H1 (cell line): ENCODE data around the gene NXPH3. TPM values are rescaled to one million over a fixed set of nuclear protein-coding genes. Genes with fewer than 3 reads are reported as not detected.

Source experiments
- CTCF ChIA-PET: fragments of 300-600 bp; sonication (Branson Sonifier 250); formaldehyde crosslinking; loops from one replicate; lab custom pipeline; 2021; ENCODE audit not compliant: partially characterized antibody; lab: Charles Lee
- POLR2A ChIA-PET: fragments of 300-600 bp; sonication (Branson Sonifier 250); formaldehyde crosslinking; loops from one replicate; lab custom pipeline; 2021; ENCODE audit warnings: inconsistent platforms; ENCODE audit not compliant: partially characterized antibody; lab: Charles Lee
- DNase-seq, 2 experiments: peaks; one replicate each; pipeline versions ENCODE4 v3.0.0 to v3.0.0-alpha.2; 2010 to 2022; ENCODE audit warnings: low spot score in 2 of 2, low read depth in 1 of 2, mixed read lengths in 1 of 2
- FAIRE-seq: peaks from 2 replicates; lab custom pipeline; 2011; peaks lifted over from hg19 to GRCh38; lab: Jason Lieb, UNC
- H2AFZ ChIP-seq: 2 replicates; pipeline ENCODE4 v1.8.1; 2012; ENCODE audit warnings: low read length, inconsistent platforms
- H2AK5ac ChIP-seq: 2 replicates; pipeline ENCODE4 v1.6.1; 2013; ENCODE audit warnings: low read depth, low read length
- H2BK120ac ChIP-seq: replicated peaks from 2 replicates; pipeline ENCODE3; 2013; ENCODE audit warnings: low read depth, low read length, inconsistent platforms
- H2BK12ac ChIP-seq: 2 replicates; pipeline ENCODE4 v1.6.1; 2013; ENCODE audit warnings: low read depth, low read length
- H2BK15ac ChIP-seq: 2 replicates; pipeline ENCODE4 v1.6.1; 2013; ENCODE audit warnings: low read length
- H2BK20ac ChIP-seq: 2 replicates; pipeline ENCODE4 v1.6.1; 2013; ENCODE audit warnings: low read length
- H2BK5ac ChIP-seq: 2 replicates; pipeline ENCODE4 v1.6.1; 2013; ENCODE audit warnings: low read depth, low read length
- H3K14ac ChIP-seq: 2 replicates; pipeline ENCODE4 v1.6.1; 2013; ENCODE audit warnings: inconsistent platforms; ENCODE audit not compliant: insufficient read length
- H3K18ac ChIP-seq: 2 replicates; pipeline ENCODE4 v1.6.1; 2013; ENCODE audit warnings: low read length; ENCODE audit errors: extremely low read depth
- H3K23ac ChIP-seq: 2 replicates; pipeline ENCODE4 v1.6.1; 2013; ENCODE audit warnings: inconsistent platforms; ENCODE audit not compliant: insufficient read length
- H3K23me2 ChIP-seq: 2 replicates; pipeline ENCODE4 v1.6.1; 2013; ENCODE audit warnings: low read depth, low read length
- H3K27ac ChIP-seq: 2 replicates; pipeline ENCODE4 v1.6.1; 2011; ENCODE audit warnings: low read depth, low read length, inconsistent platforms
- H3K27me3 ChIP-seq, 4 experiments: replicated peaks in 1 of 4; 1 replicate in 1 of 4; 2 replicates in 3 of 4; pipeline versions ENCODE4 v1.6.1 to v1.8.1; 2011 to 2013; ENCODE audit warnings: low read length in 3 of 4, mild to moderate bottlenecking in 3 of 4, inconsistent platforms in 2 of 4, mixed read lengths in 2 of 4, moderate library complexity in 1 of 4; ENCODE audit not compliant: control insufficient read depth in 3 of 4, insufficient read depth in 3 of 4; ENCODE audit errors: extremely low read depth in 1 of 4
- H3K36me3 ChIP-seq, 4 experiments: 2 replicates each; pipeline versions ENCODE4 v1.6.1 to v1.8.1; 2011 to 2013; ENCODE audit warnings: mild to moderate bottlenecking in 4 of 4, low read length in 3 of 4, moderate library complexity in 2 of 4, control low read depth in 1 of 4, inconsistent platforms in 1 of 4; ENCODE audit not compliant: insufficient read depth in 4 of 4, control insufficient read depth in 2 of 4
- H3K4ac ChIP-seq: replicated peaks from 2 replicates; pipeline ENCODE3; 2013; ENCODE audit warnings: low read length, low read depth, mixed read lengths, inconsistent platforms; ENCODE audit not compliant: insufficient read length
- H3K4me1 ChIP-seq, 4 experiments: replicated peaks in 1 of 4; 1 replicate in 1 of 4; 2 replicates in 3 of 4; pipeline versions ENCODE4 v1.6.1 to v1.8.1; 2011 to 2013; ENCODE audit warnings: low read length in 3 of 4, inconsistent platforms in 2 of 4, mixed read lengths in 1 of 4; ENCODE audit not compliant: insufficient read depth in 4 of 4, control insufficient read depth in 3 of 4
- H3K4me2 ChIP-seq, 2 experiments: 2 replicates each; pipeline versions ENCODE4 v1.6.1 to v1.8.1; 2011 to 2013; ENCODE audit warnings: low read depth in 2 of 2, low read length in 2 of 2, control low read depth in 1 of 2, inconsistent platforms in 1 of 2, mild to moderate bottlenecking in 1 of 2; ENCODE audit not compliant: insufficient read depth in 1 of 2
- H3K4me3 ChIP-seq, 4 experiments: fragments of 200-600, 300-600 bp in 1 of 4; sonication (generic), shearing (Covaris generic), sonication (Bioruptor Twin) in 1 of 4; 2 replicates each; pipeline versions ENCODE4 v1.5.1 to v1.8.1; 2011 to 2016; ENCODE audit warnings: low read length in 4 of 4, low read depth in 3 of 4, control low read depth in 2 of 4, inconsistent platforms in 2 of 4, mild to moderate bottlenecking in 2 of 4, mixed read lengths in 1 of 4, moderate library complexity in 1 of 4; ENCODE audit not compliant: insufficient read depth in 2 of 4; ENCODE audit errors: extremely low read depth in 1 of 4
- H3K56ac ChIP-seq: replicated peaks from 2 replicates; pipeline ENCODE3; 2013; ENCODE audit warnings: low read depth, mild to moderate bottlenecking, mixed read lengths, low read length, inconsistent platforms; ENCODE audit not compliant: insufficient read length
- H3K79me1 ChIP-seq: 2 replicates; pipeline ENCODE4 v1.6.1; 2013; ENCODE audit warnings: low read depth, low read length, control low read depth
- H3K79me2 ChIP-seq, 2 experiments: 2 replicates each; pipeline versions ENCODE4 v1.6.1 to v1.8.1; 2012 to 2013; ENCODE audit warnings: low read length in 2 of 2, mild to moderate bottlenecking in 2 of 2, inconsistent platforms in 1 of 2; ENCODE audit not compliant: insufficient read depth in 2 of 2, control insufficient read depth in 1 of 2
- H3K9ac ChIP-seq, 4 experiments: replicated peaks in 1 of 4; 1 replicate in 1 of 4; 2 replicates in 3 of 4; pipeline versions ENCODE4 v1.6.1 to v1.8.1; 2011 to 2013; ENCODE audit warnings: low read depth in 3 of 4, low read length in 3 of 4, control low read depth in 2 of 4, mild to moderate bottlenecking in 2 of 4, moderate library complexity in 2 of 4, inconsistent platforms in 1 of 4; ENCODE audit errors: extremely low read depth in 1 of 4
- H3K9me3 ChIP-seq, 2 experiments: 2 replicates each; pipeline versions ENCODE4 v1.6.1 to v1.8.1; 2012 to 2013; ENCODE audit warnings: mild to moderate bottlenecking in 2 of 2, moderate library complexity in 2 of 2, control low read depth in 1 of 2, inconsistent platforms in 1 of 2, low read depth in 1 of 2, low read length in 1 of 2, mixed read lengths in 1 of 2; ENCODE audit not compliant: insufficient read depth in 2 of 2
- H4K20me1 ChIP-seq, 2 experiments: replicated peaks in 1 of 2; 2 replicates each; pipeline versions ENCODE3 to v1.8.1; 2011 to 2013; ENCODE audit warnings: inconsistent platforms in 2 of 2, low read length in 2 of 2, mild to moderate bottlenecking in 1 of 2; ENCODE audit not compliant: insufficient read depth in 2 of 2, control insufficient read depth in 1 of 2
- H4K5ac ChIP-seq: 2 replicates; pipeline ENCODE4 v1.6.1; 2013; ENCODE audit warnings: low read length, low read depth, mixed read lengths, inconsistent platforms; ENCODE audit not compliant: insufficient read length
- H4K8ac ChIP-seq: 2 replicates; pipeline ENCODE4 v1.8.0; 2013; ENCODE audit warnings: mild to moderate bottlenecking, moderate library complexity, low read length, inconsistent platforms; ENCODE audit not compliant: insufficient read depth; ENCODE audit errors: extremely low read depth
- H4K91ac ChIP-seq: replicated peaks from 2 replicates; pipeline ENCODE3; 2013; ENCODE audit warnings: low read length, mixed read lengths, inconsistent platforms; ENCODE audit not compliant: insufficient read length
- HDAC2 ChIP-seq, 2 experiments: fragments of 300-600 bp in 1 of 2; sonication (generic) in 1 of 2; IDR thresholded peaks; 2 replicates each; pipeline ENCODE4 v1.6.1; 2011 to 2012; ENCODE audit warnings: low read depth in 2 of 2, low read length in 2 of 2, mild to moderate bottlenecking in 2 of 2, moderate library complexity in 2 of 2, borderline replicate concordance in 1 of 2, inconsistent platforms in 1 of 2
- KDM1A ChIP-seq: fragments of 200-600, 300-600 bp; sonication (generic); IDR thresholded peaks from 2 replicates; pipeline ENCODE4 v1.7.1; 2016; ENCODE audit warnings: mild to moderate bottlenecking, low read length, borderline replicate concordance
- KDM4A ChIP-seq: IDR thresholded peaks from one replicate; pipeline ENCODE4 v1.7.1; 2012; ENCODE audit warnings: low read depth, mild to moderate bottlenecking, moderate library complexity, low read length, inconsistent platforms; ENCODE audit not compliant: severe bottlenecking
- NRF1 ChIP-seq: IDR thresholded peaks from 2 replicates; pipeline ENCODE4 v1.6.1; 2011; ENCODE audit warnings: mild to moderate bottlenecking, low read depth, low read length, improper control_type of control experiment
- RAD21 ChIP-seq, 2 experiments: IDR thresholded peaks in 1 of 2; conservative IDR thresholded peaks in 1 of 2; 2 replicates each; pipeline ENCODE4 v1.6.1; 2011; ENCODE audit warnings: low read depth in 2 of 2, low read length in 2 of 2, improper control_type of control experiment in 1 of 2, inconsistent platforms in 1 of 2, mild to moderate bottlenecking in 1 of 2, moderate library complexity in 1 of 2
- RNF2 ChIP-seq: fragments of 200-900, 300-1000 bp; sonication (generic); IDR thresholded peaks from 2 replicates; pipeline ENCODE4 v1.7.1; 2016; ENCODE audit warnings: borderline replicate concordance, low read depth, mild to moderate bottlenecking, antibody characterized with exemption, low read length; ENCODE audit not compliant: poor library complexity, severe bottlenecking; ENCODE audit errors: missing control alignments
- TBP ChIP-seq: IDR thresholded peaks from 2 replicates; pipeline ENCODE4 v1.6.1; 2011; ENCODE audit warnings: low read depth, low read length, improper control_type of control experiment
- TEAD4 ChIP-seq: IDR thresholded peaks from 2 replicates; pipeline ENCODE4 v1.6.1; 2012; ENCODE audit warnings: low read depth, low read length, inconsistent platforms, mixed read lengths
- WGBS, 2 experiments: shearing (Covaris generic) in 1 of 2; methylation state at CpG; one replicate each; pipeline versions ENCODE4 v1.1.6 to v1.1.7; 2013 to 2015; ENCODE audit warnings: low lambda C conversion rate in 2 of 2, mixed read lengths in 2 of 2, inconsistent platforms in 1 of 2, low coverage in 1 of 2, missing lambda C conversion rate in 1 of 2; ENCODE audit not compliant: insufficient replicate concordance in 2 of 2, insufficient coverage in 1 of 2, insufficient read length in 1 of 2; ENCODE audit errors: extremely low coverage in 1 of 2, missing lambda C conversion rate in 1 of 2; 5-methylcytosine and 5-hydroxymethylcytosine counted together
- polyA plus RNA-seq, 7 experiments: library from polyadenylated mRNA; depleted of rRNA in 3 of 7; stranded (reverse) in 5 of 7; unstranded in 2 of 7; fragments of >200 nt in 5 of 7; fragments of 200-250 nt in 2 of 7; gene quantifications; 1 replicate in 5 of 7; 2 replicates in 1 of 7; 4 replicates in 1 of 7; pipeline versions ENCODE4 v1.2.1 to v1.2.3, GENCODE V29; 2011 to 2013; ENCODE audit warnings: missing spikeins in 2 of 7, mixed read lengths in 2 of 7
- total RNA-seq: library from RNA; stranded (reverse); fragmentation: NEBNext Ultra II Directional; extraction: Animal tissue kit (Norgen Biotek cat#: 25700); gene quantifications from 2 replicates; pipeline ENCODE4 v1.2.1, GENCODE V29; 2021
- TF ChIP-seq, protein P1 (sequence below), 3 experiments: IDR thresholded peaks; 1 replicate in 2 of 3; 2 replicates in 1 of 3; pipeline versions ENCODE4 v1.5.1 to v1.6.1; 2011; ENCODE audit warnings: low read length in 3 of 3, mild to moderate bottlenecking in 3 of 3, inconsistent platforms in 2 of 3, low read depth in 1 of 3, moderate library complexity in 1 of 3; ENCODE audit not compliant: insufficient read depth in 1 of 3; ENCODE audit errors: control extremely low read depth in 1 of 3

The NXPH3 gene
- total and polyA plus RNA-seq, 2 of the 8 experiments (the other 6 are each of a cell fraction or from before 2014, with no cell fraction given), result 2.5 to 3.7 TPM

DNA sequence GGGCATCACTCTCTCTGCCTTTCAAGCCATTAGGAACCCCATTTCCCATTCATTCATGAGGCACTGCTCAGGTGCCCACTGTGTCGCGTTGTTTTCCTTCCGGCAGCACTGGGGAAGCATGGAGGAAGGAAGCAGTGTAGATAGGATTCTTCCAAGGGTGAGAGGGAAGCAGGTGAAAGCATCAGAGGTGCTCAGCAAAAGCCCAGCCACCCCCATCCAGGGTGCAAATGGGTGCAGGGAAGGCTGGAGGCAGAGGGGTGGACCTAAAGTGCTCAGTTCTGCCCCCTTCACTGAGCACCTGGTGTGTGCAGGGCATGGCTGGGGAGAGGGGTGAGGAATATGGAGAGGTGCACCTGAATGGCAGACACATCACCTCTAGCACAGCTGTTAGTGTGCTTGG is 3.4 kb upstream of the NXPH3 start:
- TF ChIP-seq NRF1, result no peak
- TF ChIP-seq TBP, result no peak
- TF ChIP-seq RNF2, result no peak
- TF ChIP-seq TEAD4, result no peak
- TF ChIP-seq KDM1A, result no peak
- TF ChIP-seq, protein P1, sequence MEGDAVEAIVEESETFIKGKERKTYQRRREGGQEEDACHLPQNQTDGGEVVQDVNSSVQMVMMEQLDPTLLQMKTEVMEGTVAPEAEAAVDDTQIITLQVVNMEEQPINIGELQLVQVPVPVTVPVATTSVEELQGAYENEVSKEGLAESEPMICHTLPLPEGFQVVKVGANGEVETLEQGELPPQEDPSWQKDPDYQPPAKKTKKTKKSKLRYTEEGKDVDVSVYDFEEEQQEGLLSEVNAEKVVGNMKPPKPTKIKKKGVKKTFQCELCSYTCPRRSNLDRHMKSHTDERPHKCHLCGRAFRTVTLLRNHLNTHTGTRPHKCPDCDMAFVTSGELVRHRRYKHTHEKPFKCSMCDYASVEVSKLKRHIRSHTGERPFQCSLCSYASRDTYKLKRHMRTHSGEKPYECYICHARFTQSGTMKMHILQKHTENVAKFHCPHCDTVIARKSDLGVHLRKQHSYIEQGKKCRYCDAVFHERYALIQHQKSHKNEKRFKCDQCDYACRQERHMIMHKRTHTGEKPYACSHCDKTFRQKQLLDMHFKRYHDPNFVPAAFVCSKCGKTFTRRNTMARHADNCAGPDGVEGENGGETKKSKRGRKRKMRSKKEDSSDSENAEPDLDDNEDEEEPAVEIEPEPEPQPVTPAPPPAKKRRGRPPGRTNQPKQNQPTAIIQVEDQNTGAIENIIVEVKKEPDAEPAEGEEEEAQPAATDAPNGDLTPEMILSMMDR (IDR thresholded peaks at IDR 0.05; ENCODE audit: control extremely low read depth in 1 of 3, insufficient read depth in 1 of 3, low read depth in 1 of 3, low read length in 3 of 3), result no peak
- TF ChIP-seq KDM4A, result no peak
- TF ChIP-seq HDAC2 (IDR thresholded peaks at IDR 0.05; ENCODE audit: borderline replicate concordance in 1 of 2, low read depth in 2 of 2, low read length in 2 of 2), result no peak
- TF ChIP-seq RAD21 (IDR thresholded peaks at IDR 0.05 in 1 of 2, conservative IDR thresholded peaks at IDR 0.05 in 1 of 2; ENCODE audit: low read depth in 2 of 2, low read length in 2 of 2), result no peak
- Histone ChIP-seq H3K23me2 (peaks cover 11% of the 10 kb centered on the region), H4K8ac (no peak overlapping the region), H4K20me1 (no peaks in the 10 kb centered on the region), H2BK5ac (no peak overlapping the region), H3K9ac (no peak overlapping the region), H3K36me3 (no peaks in the 10 kb centered on the region), H3K9me3 (no peaks in the 10 kb centered on the region), H3K79me1 (no peaks in the 10 kb centered on the region), H2BK120ac (no peak overlapping the region), H4K91ac (no peak overlapping the region), H3K27ac (no peak overlapping the region), H3K14ac (no peak overlapping the region), H3K27me3 (peaks cover 0 to 9% (median 4%) of the 10 kb centered on the region in 4 experiments; a peak in 5 of 7 replicates), H2AK5ac (no peak overlapping the region), H3K56ac (no peak overlapping the region), H3K4me3 (no peak overlapping the region), H2BK15ac (peak overlapping the region; percentile 93; the same call in 1 of the 2 replicates), H3K4me2 (no peak overlapping the region), H3K79me2 (no peaks in the 10 kb centered on the region), H3K4me1 (peaks cover 0 to 22% (median 8%) of the 10 kb centered on the region in 4 experiments; a peak in 5 of 7 replicates), H3K4ac (no peak overlapping the region), H3K18ac (no peak overlapping the region), H3K23ac (no peak overlapping the region), H2BK20ac (no peak overlapping the region), H2AFZ (no peak overlapping the region), H4K5ac (no peak overlapping the region), H2BK12ac (no peak overlapping the region)
- no peak for FAIRE-seq
- CTCF ChIA-PET, result interaction anchor here (0.9 to 10.3 kb wide), 9 partner anchors 7 to 280 kb away, joined by 3 to 310 read pairs (median 11); partner anchors contain the start of gene SLC35B1
- POLR2A ChIA-PET, result interaction anchor here (0.5 to 3.0 kb wide), 4 partner anchors 16 to 265 kb away, joined by 3 to 12 read pairs (median 4); no protein-coding TSS in a partner anchor
- WGBS, 2 experiments, result 80% methylated on average over 3 of the region's 3 CpGs; no CpG with 5 or more reads in 1 of the 2 experiments
- no peak for DNase-seq
